Activated CD4-positive, alpha-beta memory T cell treated with anti-CD3 and anti-CD28 coated beads, Interleukin-2, amount 10 ng/mL, durations not matched to agents 7 days and 5 days (primary cell): ENCODE measurements around the gene EIF4A2. TPM values are rescaled to one million over a fixed set of nuclear protein-coding genes. Genes with fewer than 3 reads are reported as not detected.

Experiments
- CTCF ChIA-PET: fragments of 350-600 bp; sonication (Branson Sonifier 250); formaldehyde crosslinking; loops from one replicate; lab custom pipeline; 2021; ENCODE audit warnings: antibody characterized with exemption, inconsistent platforms; lab: Charles Lee
- POLR2A ChIA-PET: fragments of 350-600 bp; sonication (Branson Sonifier 250); formaldehyde crosslinking; loops from one replicate; lab custom pipeline; 2021; ENCODE audit warnings: antibody characterized with exemption; lab: Charles Lee
- DNase-seq: peaks from one replicate; pipeline ENCODE4 v3.0.0-alpha.2; 2020
- H3K27ac Mint-ChIP-seq: one replicate; pipeline ENCODE4 v1.8.0; 2021; ENCODE audit warnings: mild to moderate bottlenecking, mixed read lengths
- H3K27me3 Mint-ChIP-seq: one replicate; pipeline ENCODE4 v1.8.0; 2021; ENCODE audit warnings: mixed read lengths
- H3K36me3 Mint-ChIP-seq: one replicate; pipeline ENCODE4 v1.8.0; 2021; ENCODE audit warnings: low read depth, mixed read lengths
- H3K4me1 Mint-ChIP-seq: one replicate; pipeline ENCODE4 v1.8.0; 2021; ENCODE audit warnings: mixed read lengths
- H3K4me3 Mint-ChIP-seq: one replicate; pipeline ENCODE4 v1.8.0; 2021; ENCODE audit warnings: mild to moderate bottlenecking, mixed read lengths
- H3K9me3 Mint-ChIP-seq: one replicate; pipeline ENCODE4 v1.8.0; 2021; ENCODE audit warnings: mixed read lengths
- total RNA-seq, 2 experiments: library from RNA; stranded (reverse); gene quantifications; one replicate each; pipeline ENCODE4 v1.2.3, GENCODE V29; 2021

EIF4A2 gene
- total RNA-seq, 2 experiments from 2014 or later = 385 to 388 TPM

DNA sequence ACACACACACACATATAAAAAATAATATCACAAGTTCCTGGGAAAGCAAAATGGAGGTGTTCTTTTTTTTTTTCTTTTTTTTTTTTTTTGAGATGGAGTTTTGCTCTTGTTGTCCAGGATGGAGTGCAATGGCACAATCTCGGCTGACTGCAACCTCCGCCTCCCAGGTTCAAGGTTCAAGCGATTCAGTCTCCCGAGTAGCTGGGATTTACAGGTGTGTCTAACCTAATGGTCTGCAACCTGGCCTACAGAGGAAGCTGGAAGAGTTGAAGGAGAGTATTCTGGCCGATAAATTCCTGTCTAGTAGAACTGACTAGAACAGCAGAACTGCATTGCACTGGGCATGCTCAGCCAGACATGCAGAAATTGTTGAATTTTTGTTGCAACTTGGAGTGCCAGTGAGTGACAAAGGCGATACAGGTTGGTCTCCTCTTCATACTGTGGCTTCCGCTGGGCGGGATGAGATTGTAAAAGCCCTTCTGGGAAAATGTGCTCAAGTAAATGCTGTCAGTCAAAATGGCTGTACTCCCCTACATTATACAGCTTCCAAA is 22.4 kb upstream of the EIF4A2 start:
- DNase-seq = no peak
- POLR2A ChIA-PET = interaction anchor here (0.7 kb wide), 1 partner anchor 826 kb away, joined by 3 read pairs; no protein-coding TSS in a partner anchor
- H3K4me3 Mint-ChIP-seq = no peak overlapping the region
- no peaks in the 10 kb centered on the region for H3K27me3 Mint-ChIP-seq
- CTCF ChIA-PET = no interaction called here
- no peaks in the 10 kb centered on the region for H3K9me3 Mint-ChIP-seq
- H3K36me3 Mint-ChIP-seq = no peaks in the 10 kb centered on the region
- peaks cover 3% of the 10 kb centered on the region for H3K4me1 Mint-ChIP-seq
- H3K27ac Mint-ChIP-seq = no peak overlapping the region

DNA sequence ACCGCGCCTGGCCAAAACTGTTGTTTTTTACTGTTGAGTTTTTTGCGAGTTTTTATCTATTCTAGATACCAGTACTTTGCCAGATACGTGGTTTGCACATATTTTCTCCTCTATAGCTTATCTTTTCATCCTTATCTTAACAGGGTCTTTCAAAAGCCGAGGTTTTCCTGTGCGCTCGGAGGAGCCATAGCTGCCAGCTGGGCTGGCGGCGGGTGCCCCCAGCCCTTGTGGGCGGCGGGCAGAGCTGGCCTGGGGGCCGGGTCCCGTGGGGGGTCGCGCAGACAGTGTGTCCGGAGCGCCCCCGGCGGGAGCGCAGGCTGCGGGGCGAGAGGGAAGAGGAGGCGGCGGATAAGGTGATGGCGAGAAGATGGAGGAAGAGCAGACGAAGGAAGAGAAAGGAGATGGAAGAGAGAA is 11.1 kb upstream of the EIF4A2 start:
- no peak for DNase-seq
- ChIA-PET POLR2A (interaction anchor here (0.6 to 7.7 kb wide), 12 partner anchors 11 to 835 kb away, joined by 3 to 240 read pairs (median 6); partner anchors contain the start of genes DNAJB11, EIF4A2, RFC4 and RPL39L), CTCF (interaction anchor here (1.0 to 2.4 kb wide), 10 partner anchors 10 to 829 kb away, joined by 3 to 18 read pairs (median 4); partner anchors contain the start of genes EIF4A2 and RPL39L)
- Mint-ChIP-seq H3K27ac (peak overlapping the region; percentile 77), H3K4me1 (peaks cover 16% of the 10 kb centered on the region), H3K9me3 (no peaks in the 10 kb centered on the region), H3K27me3 (no peaks in the 10 kb centered on the region), H3K36me3 (no peaks in the 10 kb centered on the region), H3K4me3 (peak overlapping the region; percentile 77)

DNA sequence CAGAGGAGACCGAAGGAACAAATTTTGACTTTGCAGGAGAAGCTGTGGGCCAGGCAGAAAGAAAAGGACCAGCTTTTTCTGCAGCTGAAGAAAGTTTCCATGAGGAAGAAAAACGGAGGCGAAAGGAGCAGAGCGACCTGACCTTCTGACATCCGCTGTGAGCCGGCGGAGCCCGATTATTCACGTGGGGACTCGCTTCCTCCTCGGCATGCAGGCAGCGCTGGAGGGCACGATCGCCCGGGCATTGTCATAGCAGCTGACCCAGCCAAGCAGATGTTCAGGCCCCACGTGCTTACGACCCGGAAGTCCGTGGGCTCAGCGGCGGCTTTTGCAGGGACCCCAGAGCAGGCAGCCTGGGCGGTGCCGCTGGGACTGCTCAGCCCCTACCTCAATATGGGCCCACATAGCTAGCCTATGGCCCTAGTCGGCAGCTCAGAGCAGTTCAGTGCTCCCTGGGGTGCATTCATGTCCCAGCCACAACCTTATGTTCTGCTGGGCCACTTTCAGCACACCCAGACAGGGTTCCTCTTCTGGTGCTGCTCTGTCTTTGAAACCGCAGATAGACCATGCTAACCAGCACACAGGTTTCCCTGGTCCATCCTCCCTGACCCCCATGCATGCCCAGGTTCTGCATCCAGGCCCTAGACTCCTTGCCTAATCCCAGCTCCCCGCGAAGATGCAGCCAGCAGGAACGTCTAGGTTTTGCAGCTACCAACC is 10.5 kb upstream of the EIF4A2 start:
- CTCF ChIA-PET = interaction anchor here (1.0 to 2.4 kb wide), 10 partner anchors 9 to 829 kb away, joined by 3 to 18 read pairs (median 4); partner anchors contain the start of genes EIF4A2 and RPL39L
- Mint-ChIP-seq H3K9me3 (no peaks in the 10 kb centered on the region), H3K4me3 (peak overlapping the region; percentile 77), H3K27me3 (no peaks in the 10 kb centered on the region), H3K27ac (peak overlapping the region; percentile 77), H3K4me1 (peaks cover 16% of the 10 kb centered on the region), H3K36me3 (no peaks in the 10 kb centered on the region)
- DNase-seq = peak; percentile 74
- POLR2A ChIA-PET = interaction anchor here (0.6 to 7.7 kb wide), 15 partner anchors 10 to 835 kb away, joined by 3 to 240 read pairs (median 6); partner anchors contain the start of genes DNAJB11, EIF4A2, RFC4 and RPL39L

- peaks cover 16% of the 10 kb centered on the region for H3K4me1 Mint-ChIP-seq
- no peak overlapping the region for H3K27ac Mint-ChIP-seq
- no peaks in the 10 kb centered on the region for H3K27me3 Mint-ChIP-seq
- no peaks in the 10 kb centered on the region for H3K9me3 Mint-ChIP-seq
- H3K4me3 Mint-ChIP-seq = no peak overlapping the region
- DNase-seq = no peak
- no peaks in the 10 kb centered on the region for H3K36me3 Mint-ChIP-seq
- ChIA-PET POLR2A (no interaction called here), CTCF (no interaction called here)
Measured at GRCh38 chr3:186775999-186776398, 7.4 kb upstream of the EIF4A2 start.

GRCh38 chr3:186779204-186779603 is 4.2 kb upstream of the EIF4A2 start:
- no peak for DNase-seq
- Mint-ChIP-seq H3K4me1 (peaks cover 12% of the 10 kb centered on the region), H3K27ac (no peak overlapping the region), H3K36me3 (peaks cover 17% of the 10 kb centered on the region), H3K9me3 (no peaks in the 10 kb centered on the region), H3K4me3 (no peak overlapping the region), H3K27me3 (no peaks in the 10 kb centered on the region)
- CTCF ChIA-PET = no interaction called here
- POLR2A ChIA-PET = interaction anchor here (6.3 kb wide), 1 partner anchor 12 kb away, joined by 35 read pairs; no protein-coding TSS in a partner anchor

DNA sequence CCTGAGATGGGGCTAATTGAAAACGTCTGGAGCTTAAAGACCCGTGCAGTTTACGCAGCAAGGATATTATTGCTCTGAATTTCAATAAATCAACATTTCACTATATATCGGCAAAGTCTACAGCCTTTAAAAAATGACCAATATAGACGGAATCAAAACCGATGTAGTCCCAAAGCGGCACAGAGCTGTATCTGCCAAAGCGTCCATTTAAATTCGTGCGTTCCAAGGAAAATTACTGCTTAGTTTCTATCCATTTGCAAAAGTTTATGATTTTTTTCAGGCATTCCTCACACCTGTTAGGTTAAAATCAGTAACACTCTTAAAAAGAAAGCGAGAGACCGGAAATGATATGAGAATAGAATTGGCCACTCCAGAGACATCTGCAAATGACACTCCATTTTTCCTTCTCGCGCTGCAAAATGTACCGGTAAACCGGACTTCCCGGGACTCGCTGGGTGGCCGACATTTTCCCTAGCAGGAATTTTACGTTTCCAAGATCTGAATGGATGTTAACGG is 777 bp upstream of the EIF4A2 start:
- no peak for DNase-seq
- ChIA-PET CTCF (interaction anchor here (2.1 to 3.6 kb wide), 3 partner anchors 10 to 212 kb away, joined by 7 to 15 read pairs (median 7); partner anchors contain the start of gene DNAJB11), POLR2A (interaction anchor here (0.7 to 6.4 kb wide), 45 partner anchors 8 to 855 kb away, joined by 3 to 240 read pairs (median 7); partner anchors contain the start of genes DNAJB11, ETV5, RFC4 and RPL39L)
- peak overlapping the region; percentile 100 for H3K27ac Mint-ChIP-seq
- H3K4me3 Mint-ChIP-seq = peak overlapping the region; percentile 99
- H3K27me3 Mint-ChIP-seq = no peaks in the 10 kb centered on the region
- peaks cover 51% of the 10 kb centered on the region for H3K36me3 Mint-ChIP-seq
- H3K4me1 Mint-ChIP-seq = peaks cover 34% of the 10 kb centered on the region
- H3K9me3 Mint-ChIP-seq = no peaks in the 10 kb centered on the region

- DNase-seq = peak; percentile 87
- peaks cover 64% of the 10 kb centered on the region for H3K36me3 Mint-ChIP-seq
- ChIA-PET POLR2A (interaction anchor here (0.6 to 6.4 kb wide), 69 partner anchors 7 to 1197 kb away, joined by 3 to 240 read pairs (median 5); partner anchors contain the start of genes AHSG, DNAJB11, ETV5 and RFC4), CTCF (interaction anchor here (0.7 to 3.6 kb wide), 7 partner anchors 11 to 355 kb away, joined by 3 to 15 read pairs (median 5); partner anchors contain the start of genes DNAJB11 and RPL39L)
- peak overlapping the region; percentile 99 for H3K4me3 Mint-ChIP-seq
- H3K9me3 Mint-ChIP-seq = no peaks in the 10 kb centered on the region
- H3K4me1 Mint-ChIP-seq = peaks cover 47% of the 10 kb centered on the region
- peak overlapping the region; percentile 100 for H3K27ac Mint-ChIP-seq
- no peaks in the 10 kb centered on the region for H3K27me3 Mint-ChIP-seq
Measured at GRCh38 chr3:186783731-186784515, 546 bp downstream of the EIF4A2 start.

DNA sequence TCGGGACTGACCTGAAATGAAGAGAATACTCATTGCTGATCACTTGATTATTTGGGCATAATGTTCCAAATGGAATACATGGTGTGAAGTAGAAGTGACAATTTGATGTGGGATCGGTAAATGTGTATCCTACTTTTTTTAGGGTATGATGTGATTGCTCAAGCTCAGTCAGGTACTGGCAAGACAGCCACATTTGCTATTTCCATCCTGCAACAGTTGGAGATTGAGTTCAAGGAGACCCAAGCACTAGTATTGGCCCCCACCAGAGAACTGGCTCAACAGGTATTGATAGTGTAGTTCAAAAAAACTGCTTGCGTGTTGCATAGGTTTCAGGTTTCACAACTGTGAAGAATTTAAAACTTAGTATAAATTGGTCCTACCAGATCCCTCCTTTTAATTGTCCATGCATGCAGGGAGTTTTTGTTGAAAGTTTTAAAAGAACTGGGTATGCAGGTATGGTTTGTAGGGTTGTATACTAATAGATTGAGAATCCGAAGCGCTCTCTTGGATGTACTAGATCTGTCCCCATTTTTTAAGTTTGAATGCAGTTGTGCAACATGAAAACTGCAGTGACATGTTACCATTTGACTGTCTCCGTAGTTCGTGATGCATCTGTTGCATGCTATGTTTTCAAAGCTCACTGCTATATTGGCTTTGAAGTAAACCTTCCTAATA is 1.6 kb downstream of the EIF4A2 start:
- DNase-seq = no peak
- Mint-ChIP-seq H3K27me3 (no peaks in the 10 kb centered on the region), H3K9me3 (no peaks in the 10 kb centered on the region), H3K4me3 (peak overlapping the region; percentile 99), H3K36me3 (peaks cover 72% of the 10 kb centered on the region), H3K27ac (peak overlapping the region; percentile 100), H3K4me1 (peaks cover 53% of the 10 kb centered on the region)
- POLR2A ChIA-PET = interaction anchor here (0.7 to 6.4 kb wide), 32 partner anchors 6 to 1198 kb away, joined by 3 to 240 read pairs (median 15); partner anchors contain the start of genes AHSG, DNAJB11, RFC4 and RPL39L
- CTCF ChIA-PET = interaction anchor here (1.0 to 1.6 kb wide), 3 partner anchors 13 to 354 kb away, joined by 3 to 7 read pairs (median 3); partner anchors contain the start of gene RPL39L

- H3K4me1 Mint-ChIP-seq = peaks cover 57% of the 10 kb centered on the region
- no peaks in the 10 kb centered on the region for H3K9me3 Mint-ChIP-seq
- ChIA-PET CTCF (interaction anchor here (0.8 to 1.6 kb wide), 5 partner anchors 12 to 380 kb away, joined by 3 to 7 read pairs (median 3); partner anchors contain the start of gene RPL39L), POLR2A (interaction anchor here (0.7 to 6.4 kb wide), 13 partner anchors 13 to 863 kb away, joined by 3 to 240 read pairs (median 40); partner anchors contain the start of genes DNAJB11, RFC4, RPL39L and ST6GAL1)
- peak overlapping the region; percentile 100 for H3K27ac Mint-ChIP-seq
- DNase-seq = no peak
- peak overlapping the region; percentile 99 for H3K4me3 Mint-ChIP-seq
- peaks cover 78% of the 10 kb centered on the region for H3K36me3 Mint-ChIP-seq
- no peaks in the 10 kb centered on the region for H3K27me3 Mint-ChIP-seq
Measured at GRCh38 chr3:186785495-186786018, 2.2 kb downstream of the EIF4A2 start.

DNA sequence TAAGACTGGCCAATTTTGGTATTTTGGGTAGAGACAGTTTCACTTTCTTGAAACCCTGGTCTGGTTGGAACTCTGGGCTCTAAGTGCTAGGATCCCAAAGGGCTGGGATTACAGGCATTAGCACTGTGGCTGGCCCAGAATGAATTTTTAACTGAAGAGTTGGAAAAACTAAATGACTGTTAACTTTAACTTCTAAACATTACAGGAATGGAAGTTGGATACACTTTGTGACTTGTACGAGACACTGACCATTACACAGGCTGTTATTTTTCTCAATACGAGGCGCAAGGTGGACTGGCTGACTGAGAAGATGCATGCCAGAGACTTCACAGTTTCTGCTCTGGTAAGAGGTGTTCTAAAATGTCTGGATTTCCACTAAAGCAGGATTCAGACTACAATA is 3.5 kb downstream of the EIF4A2 start:
- Mint-ChIP-seq H3K9me3 (no peaks in the 10 kb centered on the region), H3K36me3 (peaks cover 90% of the 10 kb centered on the region), H3K27ac (peak overlapping the region; percentile 74), H3K27me3 (no peaks in the 10 kb centered on the region), H3K4me1 (peaks cover 58% of the 10 kb centered on the region), H3K4me3 (peak overlapping the region; percentile 99)
- ChIA-PET CTCF (interaction anchor here (1.0 to 1.4 kb wide), 2 partner anchors 145 to 170 kb away, joined by 3 to 4 read pairs; no protein-coding TSS in a partner anchor), POLR2A (interaction anchor here (1.1 to 6.4 kb wide), 7 partner anchors 12 to 859 kb away, joined by 3 to 77 read pairs (median 11); partner anchors contain the start of gene RFC4)
- no peak for DNase-seq
